GM18508 (cell line): ENCODE data around the gene KRTAP5-11.
"Not testable (repeated sequence)": the region's sequence is repeated elsewhere in the genome, so short reads cannot be mapped to it uniquely, and the experiment has no call there.

ENCODE experiments used
- ATAC-seq: cut with Tn5 transposase; IDR thresholded peaks from one replicate; pipeline ENCODE4 v1.9.1; 2021; ENCODE audit warnings: moderate number of reproducible peaks; ENCODE audit not compliant: insufficient read depth, unreplicated experiment

KRTAP5-11 gene

DNA sequence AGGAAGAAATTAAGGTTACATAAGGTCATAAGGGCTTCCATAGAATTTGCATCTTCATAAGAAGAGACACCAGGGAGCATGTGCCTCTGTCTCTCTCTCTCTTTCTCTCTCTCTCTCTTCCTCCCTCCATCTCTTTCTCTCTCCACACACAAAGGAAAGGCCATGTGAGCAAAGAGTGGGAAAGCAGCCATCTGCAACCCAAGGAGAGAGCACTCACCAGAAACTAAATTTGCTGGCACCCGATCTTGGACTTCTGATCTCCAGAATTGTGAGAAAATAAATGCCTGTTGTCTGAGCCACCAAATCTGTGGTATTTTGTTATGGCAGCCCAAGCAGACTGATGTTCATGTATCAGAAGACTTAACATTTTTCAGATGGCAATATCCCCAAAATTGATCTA, 23.7 kb downstream of the KRTAP5-11 start:
- no peak for ATAC-seq

DNA sequence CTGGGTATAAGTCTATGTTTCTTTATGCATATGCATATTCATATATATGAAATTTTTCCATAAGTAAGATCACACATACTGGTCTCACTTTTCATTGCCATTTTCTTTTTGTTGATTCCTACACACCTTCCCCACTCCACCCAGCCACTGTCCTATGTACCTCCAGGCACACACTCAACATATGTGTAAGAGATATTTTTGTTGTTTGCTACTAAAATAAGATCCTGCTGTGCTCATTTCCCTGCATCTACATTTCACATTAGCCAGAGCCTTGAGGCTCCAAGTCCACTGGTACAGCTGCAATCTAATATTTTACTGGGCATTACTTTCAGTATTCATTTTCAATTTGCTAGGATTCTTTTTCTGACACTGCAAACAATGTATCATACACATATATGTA, 25.4 kb downstream of the KRTAP5-11 start:
- ATAC-seq, result no peak

DNA sequence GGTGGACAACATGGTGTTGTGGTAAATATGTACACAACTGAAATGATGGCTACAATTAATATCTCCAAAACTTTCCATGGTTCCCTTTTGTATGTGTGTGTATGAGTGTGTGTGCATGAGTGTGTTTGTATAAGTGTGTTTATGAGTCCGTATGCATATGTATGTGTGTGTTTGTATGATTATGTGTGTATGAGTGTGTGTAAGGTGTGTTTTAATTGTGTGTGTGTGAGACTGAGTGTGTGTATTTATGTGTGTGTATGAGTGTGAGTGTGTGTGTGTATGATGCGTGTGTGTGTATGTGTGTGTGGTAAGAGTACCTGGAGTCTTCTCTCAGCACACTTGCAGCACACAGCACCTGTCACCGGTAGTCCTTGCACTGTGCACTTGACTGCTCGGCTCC, 26.7 kb downstream of the KRTAP5-11 start:
- ATAC-seq, result no peak

GRCh38 chr11:71555508-71555907, 27.2 kb downstream of the KRTAP5-11 start:
- no peak for ATAC-seq

- no peak for ATAC-seq
These were observed 27.7 kb downstream of the KRTAP5-11 start for GRCh38 chr11:71554996-71555395.

- no peak for ATAC-seq
These were observed 31.0 kb downstream of the KRTAP5-11 start for GRCh38 chr11:71551711-71552110.

GRCh38 chr11:71548716-71549151, 33.9 kb downstream of the KRTAP5-11 start:
- no peak for ATAC-seq

DNA sequence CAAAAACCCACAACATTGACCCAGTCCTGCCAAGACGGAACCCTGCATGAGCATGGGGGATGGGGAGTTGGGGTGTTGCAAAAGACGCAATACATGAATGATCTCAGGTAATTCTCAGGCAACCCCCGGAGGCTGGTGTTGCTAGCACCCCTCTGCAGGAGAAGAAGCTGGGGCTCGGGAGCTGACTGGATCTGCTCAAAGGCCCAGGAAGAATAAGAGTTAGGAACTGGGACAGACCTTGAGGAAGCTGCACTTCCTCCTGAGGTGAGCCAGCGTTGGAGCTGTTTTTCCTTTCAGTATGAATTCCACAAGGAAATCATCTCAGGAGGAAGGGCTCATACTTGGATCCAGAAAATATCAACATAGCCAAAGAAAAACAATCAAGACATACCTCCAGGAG, 34.6 kb downstream of the KRTAP5-11 start, which contains the start of gene KRTAP5-9:
TSS of gene KRTAP5-9 (plus strand) at position 301 of the 400 bp plus-strand sequence. CDS start 238 bp downstream, outside the sequence.
- ATAC-seq, result no peak

GRCh38 chr11:71545405-71545966, 37.2 kb downstream of the KRTAP5-11 start:
- no peak for ATAC-seq

GRCh38 chr11:71544525-71545214, 38.0 kb downstream of the KRTAP5-11 start:
- ATAC-seq, result no peak

DNA sequence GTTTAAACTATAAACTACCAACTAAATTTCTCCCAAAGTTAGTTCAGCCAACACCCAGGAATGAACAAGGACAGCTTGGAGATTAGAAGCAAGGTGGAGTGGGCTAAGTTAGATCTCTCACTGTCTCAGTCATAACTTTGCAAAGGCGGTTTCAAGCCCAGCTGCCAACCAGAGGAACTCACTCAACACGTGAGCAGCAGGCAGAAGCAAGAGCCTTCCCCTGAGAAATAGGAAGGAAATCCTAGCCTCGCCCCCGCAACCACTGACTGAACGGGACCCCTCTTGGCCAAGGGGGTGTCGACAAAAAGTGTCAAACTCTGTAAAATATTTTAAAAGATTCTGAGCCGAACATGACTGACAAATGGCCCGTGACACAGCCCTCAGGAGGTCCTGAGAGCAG, 38.8 kb downstream of the KRTAP5-11 start:
- no peak for ATAC-seq

DNA sequence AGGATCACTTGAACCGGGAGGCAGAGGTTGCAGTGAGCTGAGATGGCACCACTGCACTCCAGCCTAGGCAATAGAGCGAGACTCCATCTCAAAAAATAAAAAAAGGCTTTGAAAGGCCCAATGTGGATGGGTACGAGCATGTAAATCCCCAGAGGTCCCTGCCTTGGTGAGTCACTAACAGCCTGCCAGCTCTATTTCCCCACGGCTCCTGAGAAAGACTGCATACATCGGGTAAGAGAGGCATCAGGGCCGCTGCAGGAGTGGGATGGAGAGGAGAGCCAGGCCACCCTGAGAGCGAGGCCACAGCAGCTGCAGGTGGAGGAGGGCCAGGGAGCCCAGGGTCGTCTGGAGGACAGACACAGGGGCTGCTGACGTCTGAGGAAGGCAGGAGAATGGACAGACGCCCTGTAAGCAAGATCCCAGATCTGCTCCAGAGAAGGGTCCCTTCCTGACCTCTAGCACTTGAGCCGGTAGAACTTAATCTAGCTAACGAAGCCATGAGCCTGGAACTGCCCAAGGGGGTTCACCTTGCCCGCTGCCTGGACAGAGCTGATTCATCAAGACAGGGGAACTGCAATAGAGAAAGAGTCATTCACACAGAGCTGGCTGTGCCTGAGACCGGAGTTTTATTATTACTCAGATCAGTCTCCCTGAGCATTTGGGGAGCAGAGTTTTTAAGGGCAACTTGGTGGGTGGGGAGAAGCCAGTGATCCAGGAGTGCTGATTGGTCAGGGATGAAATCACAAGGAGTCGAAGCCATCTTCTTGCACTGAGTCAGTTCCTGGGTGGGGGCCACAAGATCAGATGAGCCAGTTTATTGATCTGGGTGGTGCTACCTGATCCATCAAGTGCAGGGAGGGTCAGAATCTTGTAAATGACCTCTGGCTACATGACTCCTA, 39.5 kb downstream of the KRTAP5-11 start:
- no peak for ATAC-seq

DNA sequence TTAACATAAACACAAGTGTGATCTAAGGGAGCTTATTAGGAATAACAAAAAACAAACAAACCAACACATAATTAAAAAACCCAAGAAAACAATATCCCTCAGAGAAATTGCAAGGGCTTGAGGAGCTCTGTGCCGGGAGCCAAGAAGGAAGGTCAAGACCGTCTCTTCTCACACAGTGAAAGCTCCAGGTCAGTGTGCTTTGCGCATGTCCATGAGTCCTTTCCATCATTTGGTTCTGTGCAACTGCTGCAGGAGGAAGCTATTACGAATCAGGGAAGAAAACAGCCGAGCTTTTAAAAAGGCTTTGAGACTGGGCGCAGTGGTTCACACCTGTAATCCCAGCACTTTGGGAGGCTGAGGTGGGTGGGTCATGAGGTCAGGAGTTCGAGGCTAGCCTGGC, 40.3 kb downstream of the KRTAP5-11 start:
- no peak for ATAC-seq

GRCh38 chr11:71540521-71541304, 42.0 kb downstream of the KRTAP5-11 start:
- ATAC-seq, result not testable (repeated sequence)

- ATAC-seq, result not testable (repeated sequence)
These were observed 42.7 kb downstream of the KRTAP5-11 start for GRCh38 chr11:71539971-71540370.

DNA sequence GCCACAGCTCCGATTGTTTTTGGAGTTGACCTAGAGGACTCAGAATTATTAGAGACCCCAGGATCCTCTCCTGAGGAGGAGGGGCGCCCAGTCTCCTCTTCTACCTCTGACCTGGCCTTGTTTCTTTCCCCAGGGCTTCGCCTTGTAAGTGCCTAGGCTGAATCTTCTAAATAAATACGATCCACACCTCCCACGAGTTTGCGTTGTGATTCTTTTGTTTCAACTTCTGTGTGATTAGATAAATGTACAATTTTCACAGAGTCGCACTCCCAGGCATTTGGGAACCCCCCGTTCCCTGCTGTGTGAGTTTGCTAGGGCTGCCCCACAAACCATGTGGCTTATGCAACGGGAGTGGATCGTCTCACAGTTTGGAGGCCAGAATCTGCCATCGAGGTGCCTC, 43.7 kb downstream of the KRTAP5-11 start:
- ATAC-seq, result no peak

- ATAC-seq, result no peak
These were observed 44.0 kb downstream of the KRTAP5-11 start for GRCh38 chr11:71538666-71538990.

- ATAC-seq, result not testable (repeated sequence)
These were observed 44.6 kb downstream of the KRTAP5-11 start, which contains the start of gene KRTAP5-8 for GRCh38 chr11:71537977-71538665. Gene KRTAP5-8, plus strand, starts transcription at chr11:71538025. Its CDS starts 31 bp downstream, at chr11:71538056.

GRCh38 chr11:71537537-71537936, 45.1 kb downstream of the KRTAP5-11 start:
- no peak for ATAC-seq

DNA sequence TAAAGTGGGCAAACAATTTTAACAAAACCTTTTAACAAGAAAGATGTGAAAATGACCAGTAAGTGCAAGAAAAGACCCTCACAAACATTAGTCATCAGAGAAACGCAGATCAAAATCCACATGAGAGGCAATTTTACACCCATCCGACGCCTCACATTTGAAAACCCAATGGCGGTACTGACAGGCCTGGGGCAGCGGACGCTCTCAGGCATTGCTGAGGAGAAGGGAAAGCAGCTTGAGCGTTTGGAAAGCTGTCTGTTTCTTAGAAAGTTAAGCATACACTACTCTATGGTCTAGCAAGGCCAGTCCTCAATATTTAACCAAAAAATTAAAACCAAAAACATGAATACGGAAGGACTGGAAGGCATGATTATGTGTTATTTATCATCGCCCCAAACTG, 46.9 kb downstream of the KRTAP5-11 start:
- no peak for ATAC-seq
